KMS-11 (cell line): ENCODE results near the gene MIP.

Experiments
- H2AFZ ChIP-seq: fragments of 200-600 bp; sonication (generic); 2 replicates; pipeline ENCODE4 v1.6.1; 2016; ENCODE audit warnings: antibody characterized with exemption, mixed run types, low read depth
- H3K27ac ChIP-seq: fragments of 200-600 bp; sonication (generic); 2 replicates; pipeline ENCODE4 v1.6.1; 2016; ENCODE audit warnings: mild to moderate bottlenecking, mixed run types
- H3K27me3 ChIP-seq: fragments of 200-600 bp; sonication (generic); 2 replicates; pipeline ENCODE4 v1.6.1; 2017; ENCODE audit warnings: mild to moderate bottlenecking, low read depth, mixed run types, moderate library complexity; ENCODE audit not compliant: insufficient read depth
- H3K36me3 ChIP-seq: fragments of 200-600 bp; sonication (generic); 2 replicates; pipeline ENCODE4 v1.6.1; 2017; ENCODE audit warnings: mild to moderate bottlenecking, mixed run types; ENCODE audit not compliant: insufficient read depth
- H3K4me1 ChIP-seq: fragments of 200-600 bp; sonication (generic); 2 replicates; pipeline ENCODE4 v1.6.1; 2016; ENCODE audit warnings: mild to moderate bottlenecking, low read depth, mixed run types; ENCODE audit not compliant: poor library complexity, severe bottlenecking
- H3K4me2 ChIP-seq: fragments of 200-600 bp; sonication (generic); 2 replicates; pipeline ENCODE4 v1.7.0; 2016; ENCODE audit warnings: mild to moderate bottlenecking, mixed run types
- H3K4me3 ChIP-seq: fragments of 200-600 bp; sonication (generic); IDR thresholded peaks from 2 replicates; pipeline ENCODE4 v1.6.1; 2017; ENCODE audit warnings: low read depth, low read length, mixed read lengths; ENCODE audit not compliant: insufficient read depth
- H3K79me2 ChIP-seq: fragments of 200-600 bp; sonication (generic); 2 replicates; pipeline ENCODE4 v1.6.1; 2016; ENCODE audit warnings: low read depth, mixed run types; ENCODE audit not compliant: insufficient read depth
- H3K9ac ChIP-seq: fragments of 200-600 bp; sonication (generic); 2 replicates; pipeline ENCODE4 v1.6.1; 2016; ENCODE audit warnings: mild to moderate bottlenecking, mixed run types
- H4K20me1 ChIP-seq: fragments of 200-600 bp; sonication (generic); 2 replicates; pipeline ENCODE4 v1.6.1; 2016; ENCODE audit warnings: mild to moderate bottlenecking, mixed run types; ENCODE audit not compliant: insufficient read depth
- CTCF ChIP-seq: fragments of 200-600 bp; sonication (generic); conservative IDR thresholded peaks from 2 replicates; pipeline ENCODE4 v1.6.1; 2017; ENCODE audit warnings: low read depth, mild to moderate bottlenecking, antibody characterized with exemption, low read length, moderate library complexity, mixed read lengths

Gene MIP

GRCh38 chr12:56437430-56438176 lies 16.9 kb downstream of the MIP start:
- Histone ChIP-seq H2AFZ (no peak overlapping the region), H3K4me1 (no peaks in the 10 kb centered on the region), H3K4me3 (no peak overlapping the region), H4K20me1 (no peaks in the 10 kb centered on the region), H3K4me2 (no peak overlapping the region), H3K27me3 (no peaks in the 10 kb centered on the region), H3K27ac (no peak overlapping the region), H3K9ac (no peak overlapping the region), H3K79me2 (peaks cover 63% of the 10 kb centered on the region; the same call in 1 of the 2 replicates), H3K36me3 (peaks cover 8% of the 10 kb centered on the region; the same call in 1 of the 2 replicates)
- TF ChIP-seq CTCF = no peak

GRCh38 chr12:56434828-56435227 lies 19.6 kb downstream of the MIP start:
- no peak overlapping the region for H3K9ac ChIP-seq
- H3K4me2 ChIP-seq = no peak overlapping the region
- no peaks in the 10 kb centered on the region for H3K4me1 ChIP-seq
- H2AFZ ChIP-seq = no peak overlapping the region
- TF ChIP-seq CTCF = no peak
- H3K79me2 ChIP-seq = peaks cover 41% of the 10 kb centered on the region; the same call in 1 of the 2 replicates
- peaks cover 15% of the 10 kb centered on the region; the same call in 1 of the 2 replicates for H3K36me3 ChIP-seq
- H3K27me3 ChIP-seq = no peaks in the 10 kb centered on the region
- no peaks in the 10 kb centered on the region for H4K20me1 ChIP-seq
- H3K4me3 ChIP-seq = no peak overlapping the region
- no peak overlapping the region for H3K27ac ChIP-seq

GRCh38 chr12:56431850-56432249 lies 22.6 kb downstream of the MIP start:
- no peaks in the 10 kb centered on the region for H4K20me1 ChIP-seq
- H3K4me3 ChIP-seq = no peak overlapping the region
- H3K4me2 ChIP-seq = no peak overlapping the region
- no peak for TF ChIP-seq CTCF
- H3K9ac ChIP-seq = no peak overlapping the region
- no peak overlapping the region for H2AFZ ChIP-seq
- H3K36me3 ChIP-seq = peaks cover 18% of the 10 kb centered on the region; the same call in 1 of the 2 replicates
- no peak overlapping the region for H3K27ac ChIP-seq
- peaks cover 11% of the 10 kb centered on the region; the same call in 1 of the 2 replicates for H3K79me2 ChIP-seq
- H3K27me3 ChIP-seq = no peaks in the 10 kb centered on the region
- no peaks in the 10 kb centered on the region for H3K4me1 ChIP-seq

- Histone ChIP-seq H3K4me1 (no peaks in the 10 kb centered on the region), H3K27me3 (no peaks in the 10 kb centered on the region), H3K4me3 (no peak overlapping the region), H3K79me2 (peaks cover 6% of the 10 kb centered on the region; the same call in 1 of the 2 replicates), H2AFZ (no peak overlapping the region), H3K9ac (no peak overlapping the region), H3K4me2 (no peak overlapping the region), H4K20me1 (no peaks in the 10 kb centered on the region), H3K27ac (no peak overlapping the region), H3K36me3 (peaks cover 18% of the 10 kb centered on the region; the same call in 1 of the 2 replicates)
- TF ChIP-seq CTCF = no peak
Observed at GRCh38 chr12:56431288-56431687, 23.2 kb downstream of the MIP start.
